H1 (cell line): ENCODE measurements around the gene PTPRD. TPM values are rescaled to one million over a fixed set of nuclear protein-coding genes. Genes with fewer than 3 reads are reported as not detected.

ENCODE experiments used
- BCL11A ChIP-seq, 2 experiments: IDR thresholded peaks; one replicate each; pipeline ENCODE4 v1.6.1; 2011; ENCODE audit warnings: low read depth in 2 of 2, low read length in 2 of 2, mild to moderate bottlenecking in 2 of 2
- KDM5A ChIP-seq: fragments of 200-600 bp; IDR thresholded peaks from 2 replicates; pipeline ENCODE4 v1.7.1; 2012; ENCODE audit warnings: mild to moderate bottlenecking, low read length, inconsistent platforms, mixed read lengths
- NRF1 ChIP-seq: IDR thresholded peaks from 2 replicates; pipeline ENCODE4 v1.6.1; 2011; ENCODE audit warnings: mild to moderate bottlenecking, low read depth, low read length, improper control_type of control experiment
- RXRA ChIP-seq: IDR thresholded peaks from 2 replicates; pipeline ENCODE4 v1.6.1; 2011; ENCODE audit warnings: low read depth, mild to moderate bottlenecking, low read length, moderate library complexity; ENCODE audit not compliant: insufficient read depth
- SP1 ChIP-seq: IDR thresholded peaks from 2 replicates; pipeline ENCODE4 v1.6.1; 2011; ENCODE audit warnings: low read depth, low read length
- SUZ12 ChIP-seq: fragments of 200-600 bp; sonication (generic); IDR thresholded peaks from 2 replicates; pipeline ENCODE4 v1.6.1; 2012; ENCODE audit warnings: mild to moderate bottlenecking, inconsistent platforms, low read length, moderate library complexity, mixed read lengths
- polyA plus RNA-seq, 7 experiments: library from polyadenylated mRNA; depleted of rRNA in 3 of 7; stranded (reverse) in 5 of 7; unstranded in 2 of 7; fragments of >200 nt in 5 of 7; fragments of 200-250 nt in 2 of 7; gene quantifications; 1 replicate in 5 of 7; 2 replicates in 1 of 7; 4 replicates in 1 of 7; pipeline versions ENCODE4 v1.2.1 to v1.2.3, GENCODE V29; 2011 to 2013; ENCODE audit warnings: missing spikeins in 2 of 7, mixed read lengths in 2 of 7
- total RNA-seq: library from RNA; stranded (reverse); fragmentation: NEBNext Ultra II Directional; extraction: Animal tissue kit (Norgen Biotek cat#: 25700); gene quantifications from 2 replicates; pipeline ENCODE4 v1.2.1, GENCODE V29; 2021
- TF ChIP-seq, protein P1 (sequence below): fragments of 300-600 bp; sonication (generic); IDR thresholded peaks from 2 replicates; pipeline ENCODE4 v1.7.1; 2012; ENCODE audit warnings: low read length, moderate library complexity, mild to moderate bottlenecking, inconsistent platforms; ENCODE audit not compliant: insufficient replicate concordance

The PTPRD gene
- total and polyA plus RNA-seq, 2 of the 8 experiments (the other 6 are each of a cell fraction or from before 2014, with no cell fraction given), result 17.2 to 77.0 TPM

DNA sequence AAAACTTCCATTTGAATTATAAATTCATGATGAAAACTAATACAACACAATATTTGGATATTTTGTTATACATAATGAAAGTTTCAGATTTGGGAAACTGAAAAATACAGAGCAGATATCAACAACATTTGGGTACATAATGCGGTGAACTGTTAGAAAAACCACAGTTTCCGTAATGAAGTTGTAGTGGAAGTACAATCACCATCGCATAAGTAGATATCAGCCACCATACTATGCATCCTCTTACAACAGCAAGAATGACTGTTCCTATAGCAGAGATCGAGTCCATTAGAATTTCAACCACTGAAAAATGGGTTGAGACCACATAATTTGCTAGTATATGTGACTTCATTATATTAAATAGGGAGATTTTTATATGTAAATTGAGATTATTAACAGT, 2043.0 kb downstream of the PTPRD start (continued):
- TF ChIP-seq, protein P1, sequence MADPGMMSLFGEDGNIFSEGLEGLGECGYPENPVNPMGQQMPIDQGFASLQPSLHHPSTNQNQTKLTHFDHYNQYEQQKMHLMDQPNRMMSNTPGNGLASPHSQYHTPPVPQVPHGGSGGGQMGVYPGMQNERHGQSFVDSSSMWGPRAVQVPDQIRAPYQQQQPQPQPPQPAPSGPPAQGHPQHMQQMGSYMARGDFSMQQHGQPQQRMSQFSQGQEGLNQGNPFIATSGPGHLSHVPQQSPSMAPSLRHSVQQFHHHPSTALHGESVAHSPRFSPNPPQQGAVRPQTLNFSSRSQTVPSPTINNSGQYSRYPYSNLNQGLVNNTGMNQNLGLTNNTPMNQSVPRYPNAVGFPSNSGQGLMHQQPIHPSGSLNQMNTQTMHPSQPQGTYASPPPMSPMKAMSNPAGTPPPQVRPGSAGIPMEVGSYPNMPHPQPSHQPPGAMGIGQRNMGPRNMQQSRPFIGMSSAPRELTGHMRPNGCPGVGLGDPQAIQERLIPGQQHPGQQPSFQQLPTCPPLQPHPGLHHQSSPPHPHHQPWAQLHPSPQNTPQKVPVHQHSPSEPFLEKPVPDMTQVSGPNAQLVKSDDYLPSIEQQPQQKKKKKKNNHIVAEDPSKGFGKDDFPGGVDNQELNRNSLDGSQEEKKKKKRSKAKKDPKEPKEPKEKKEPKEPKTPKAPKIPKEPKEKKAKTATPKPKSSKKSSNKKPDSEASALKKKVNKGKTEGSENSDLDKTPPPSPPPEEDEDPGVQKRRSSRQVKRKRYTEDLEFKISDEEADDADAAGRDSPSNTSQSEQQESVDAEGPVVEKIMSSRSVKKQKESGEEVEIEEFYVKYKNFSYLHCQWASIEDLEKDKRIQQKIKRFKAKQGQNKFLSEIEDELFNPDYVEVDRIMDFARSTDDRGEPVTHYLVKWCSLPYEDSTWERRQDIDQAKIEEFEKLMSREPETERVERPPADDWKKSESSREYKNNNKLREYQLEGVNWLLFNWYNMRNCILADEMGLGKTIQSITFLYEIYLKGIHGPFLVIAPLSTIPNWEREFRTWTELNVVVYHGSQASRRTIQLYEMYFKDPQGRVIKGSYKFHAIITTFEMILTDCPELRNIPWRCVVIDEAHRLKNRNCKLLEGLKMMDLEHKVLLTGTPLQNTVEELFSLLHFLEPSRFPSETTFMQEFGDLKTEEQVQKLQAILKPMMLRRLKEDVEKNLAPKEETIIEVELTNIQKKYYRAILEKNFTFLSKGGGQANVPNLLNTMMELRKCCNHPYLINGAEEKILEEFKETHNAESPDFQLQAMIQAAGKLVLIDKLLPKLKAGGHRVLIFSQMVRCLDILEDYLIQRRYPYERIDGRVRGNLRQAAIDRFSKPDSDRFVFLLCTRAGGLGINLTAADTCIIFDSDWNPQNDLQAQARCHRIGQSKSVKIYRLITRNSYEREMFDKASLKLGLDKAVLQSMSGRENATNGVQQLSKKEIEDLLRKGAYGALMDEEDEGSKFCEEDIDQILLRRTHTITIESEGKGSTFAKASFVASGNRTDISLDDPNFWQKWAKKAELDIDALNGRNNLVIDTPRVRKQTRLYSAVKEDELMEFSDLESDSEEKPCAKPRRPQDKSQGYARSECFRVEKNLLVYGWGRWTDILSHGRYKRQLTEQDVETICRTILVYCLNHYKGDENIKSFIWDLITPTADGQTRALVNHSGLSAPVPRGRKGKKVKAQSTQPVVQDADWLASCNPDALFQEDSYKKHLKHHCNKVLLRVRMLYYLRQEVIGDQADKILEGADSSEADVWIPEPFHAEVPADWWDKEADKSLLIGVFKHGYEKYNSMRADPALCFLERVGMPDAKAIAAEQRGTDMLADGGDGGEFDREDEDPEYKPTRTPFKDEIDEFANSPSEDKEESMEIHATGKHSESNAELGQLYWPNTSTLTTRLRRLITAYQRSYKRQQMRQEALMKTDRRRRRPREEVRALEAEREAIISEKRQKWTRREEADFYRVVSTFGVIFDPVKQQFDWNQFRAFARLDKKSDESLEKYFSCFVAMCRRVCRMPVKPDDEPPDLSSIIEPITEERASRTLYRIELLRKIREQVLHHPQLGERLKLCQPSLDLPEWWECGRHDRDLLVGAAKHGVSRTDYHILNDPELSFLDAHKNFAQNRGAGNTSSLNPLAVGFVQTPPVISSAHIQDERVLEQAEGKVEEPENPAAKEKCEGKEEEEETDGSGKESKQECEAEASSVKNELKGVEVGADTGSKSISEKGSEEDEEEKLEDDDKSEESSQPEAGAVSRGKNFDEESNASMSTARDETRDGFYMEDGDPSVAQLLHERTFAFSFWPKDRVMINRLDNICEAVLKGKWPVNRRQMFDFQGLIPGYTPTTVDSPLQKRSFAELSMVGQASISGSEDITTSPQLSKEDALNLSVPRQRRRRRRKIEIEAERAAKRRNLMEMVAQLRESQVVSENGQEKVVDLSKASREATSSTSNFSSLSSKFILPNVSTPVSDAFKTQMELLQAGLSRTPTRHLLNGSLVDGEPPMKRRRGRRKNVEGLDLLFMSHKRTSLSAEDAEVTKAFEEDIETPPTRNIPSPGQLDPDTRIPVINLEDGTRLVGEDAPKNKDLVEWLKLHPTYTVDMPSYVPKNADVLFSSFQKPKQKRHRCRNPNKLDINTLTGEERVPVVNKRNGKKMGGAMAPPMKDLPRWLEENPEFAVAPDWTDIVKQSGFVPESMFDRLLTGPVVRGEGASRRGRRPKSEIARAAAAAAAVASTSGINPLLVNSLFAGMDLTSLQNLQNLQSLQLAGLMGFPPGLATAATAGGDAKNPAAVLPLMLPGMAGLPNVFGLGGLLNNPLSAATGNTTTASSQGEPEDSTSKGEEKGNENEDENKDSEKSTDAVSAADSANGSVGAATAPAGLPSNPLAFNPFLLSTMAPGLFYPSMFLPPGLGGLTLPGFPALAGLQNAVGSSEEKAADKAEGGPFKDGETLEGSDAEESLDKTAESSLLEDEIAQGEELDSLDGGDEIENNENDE, result no peak
- no peak for TF ChIP-seq KDM5A
- TF ChIP-seq NRF1, result no peak
- TF ChIP-seq SUZ12, result no peak
- TF ChIP-seq RXRA, result no peak
- no peak for TF ChIP-seq SP1
- TF ChIP-seq BCL11A (IDR thresholded peaks at IDR 0.05; ENCODE audit: low read depth in 2 of 2, low read length in 2 of 2), result no peak
